ENCODE results near the gene SUV39H2. TPM values are rescaled to one million over a fixed set of nuclear protein-coding genes. Genes with fewer than 3 reads are reported as not detected.
A peak's percentile ranks its signal among the peaks of the same experiment; 100 is the strongest.

SUV39H2 gene
- total and polyA plus RNA-seq, 4 donors, result 14.4 to 19.4 (median 15.8) TPM

DNA sequence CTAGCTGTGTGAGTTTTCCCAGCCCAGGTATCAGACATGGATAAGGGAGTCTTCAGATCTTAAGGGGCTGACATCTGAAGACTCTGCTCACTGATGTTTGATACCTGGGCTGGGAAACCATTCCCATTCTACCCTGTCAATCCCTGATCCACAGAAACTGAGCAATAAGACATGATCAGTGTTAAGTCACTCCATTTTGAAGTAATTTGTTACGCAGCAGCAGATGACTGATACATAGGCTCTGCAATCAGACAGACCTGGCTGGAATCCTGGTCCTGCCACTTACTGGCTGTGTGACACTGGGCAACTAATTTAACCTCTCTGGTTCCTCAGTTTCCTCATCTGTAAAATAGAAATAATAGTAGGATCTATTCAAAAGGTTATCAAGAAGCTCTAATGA, 68.6 kb downstream of the SUV39H2 start:
- Histone ChIP-seq H3K4me3 (ENCODE audit: low read depth, low read length) (no peak overlapping the region), H3K27me3 (ENCODE audit: control insufficient read depth, insufficient read depth, low read length) (no peaks in the 10 kb centered on the region), H3K27ac (ENCODE audit: low read depth, low read length) (no peak overlapping the region), H3K9me3 (ENCODE audit: control insufficient read depth, insufficient read depth, low read length) (no peaks in the 10 kb centered on the region), H3K36me3 (ENCODE audit: control insufficient read depth, insufficient read depth, low read length) (peaks cover 25% of the 10 kb centered on the region), H3K4me1 (ENCODE audit: control insufficient read depth, insufficient read depth, low read length) (no peaks in the 10 kb centered on the region)
- no peak for DNase-seq (ENCODE audit: low read depth in 4 of 6, low spot score in 6 of 6)
- 91% methylated on average over 1 of the region's 1 CpG for WGBS (ENCODE audit: insufficient coverage)

DNA sequence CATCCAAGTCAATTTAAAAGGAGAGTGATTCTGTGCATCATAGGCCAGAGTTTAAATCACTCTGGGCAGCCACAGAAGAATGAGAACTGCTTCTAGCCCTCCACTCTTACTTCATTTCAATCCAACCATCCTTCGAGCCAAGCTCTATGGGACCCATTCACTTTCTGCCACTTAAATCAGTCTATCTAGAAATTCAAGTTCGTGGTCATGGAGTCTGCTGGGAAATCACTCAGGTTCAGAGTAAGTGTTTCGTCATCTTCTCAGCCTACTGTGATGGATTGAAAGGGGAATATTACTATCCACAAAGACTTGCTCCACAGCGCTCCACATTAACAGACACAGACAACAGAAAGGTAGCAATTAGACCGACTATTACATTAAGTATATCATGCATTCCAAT, 70.6 kb downstream of the SUV39H2 start:
- Histone ChIP-seq H3K36me3 (ENCODE audit: control insufficient read depth, insufficient read depth, low read length) (peaks cover 18% of the 10 kb centered on the region), H3K4me1 (ENCODE audit: control insufficient read depth, insufficient read depth, low read length) (peaks cover 6% of the 10 kb centered on the region), H3K27me3 (ENCODE audit: control insufficient read depth, insufficient read depth, low read length) (no peaks in the 10 kb centered on the region), H3K27ac (ENCODE audit: low read depth, low read length) (no peak overlapping the region), H3K4me3 (ENCODE audit: low read depth, low read length) (no peak overlapping the region), H3K9me3 (ENCODE audit: control insufficient read depth, insufficient read depth, low read length) (no peaks in the 10 kb centered on the region)
- 88% methylated on average over 1 of the region's 5 CpGs for WGBS (ENCODE audit: insufficient coverage)
- no peak for DNase-seq (ENCODE audit: low read depth in 4 of 6, low spot score in 6 of 6)

DNA sequence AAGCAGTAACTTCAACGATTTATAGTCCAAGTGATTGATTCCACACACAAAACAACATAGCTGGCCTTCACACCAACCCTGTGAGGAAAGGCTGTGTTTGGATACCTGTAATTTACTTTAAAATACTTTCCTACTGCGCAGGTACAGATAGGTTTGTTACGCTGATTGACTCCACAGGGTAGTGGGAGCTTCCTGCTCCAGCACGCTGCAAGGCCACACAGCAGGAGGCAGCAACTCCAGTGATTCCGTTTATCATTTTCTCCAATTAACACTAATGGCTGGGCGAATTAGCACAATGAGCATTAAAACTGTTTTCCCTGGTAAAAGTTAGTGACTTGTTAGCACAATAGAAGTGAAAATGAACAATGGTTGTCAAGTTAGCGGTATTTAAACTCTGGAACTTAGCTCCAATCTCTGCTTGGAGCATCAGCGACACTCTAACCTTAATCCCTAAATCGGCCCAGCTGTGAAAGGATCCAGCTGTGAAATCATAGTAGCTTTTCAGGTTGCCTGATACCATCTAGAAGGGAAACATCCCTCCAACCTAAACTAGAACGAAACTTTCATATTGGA, 74.3 kb downstream of the SUV39H2 start:
- DNase-seq (ENCODE audit: low read depth in 4 of 6, low spot score in 6 of 6), result peak in 1 of 6 donors; percentile 1
- peak overlapping the region; percentile 96 for H3K4me3 ChIP-seq (ENCODE audit: low read depth, low read length)

DNA sequence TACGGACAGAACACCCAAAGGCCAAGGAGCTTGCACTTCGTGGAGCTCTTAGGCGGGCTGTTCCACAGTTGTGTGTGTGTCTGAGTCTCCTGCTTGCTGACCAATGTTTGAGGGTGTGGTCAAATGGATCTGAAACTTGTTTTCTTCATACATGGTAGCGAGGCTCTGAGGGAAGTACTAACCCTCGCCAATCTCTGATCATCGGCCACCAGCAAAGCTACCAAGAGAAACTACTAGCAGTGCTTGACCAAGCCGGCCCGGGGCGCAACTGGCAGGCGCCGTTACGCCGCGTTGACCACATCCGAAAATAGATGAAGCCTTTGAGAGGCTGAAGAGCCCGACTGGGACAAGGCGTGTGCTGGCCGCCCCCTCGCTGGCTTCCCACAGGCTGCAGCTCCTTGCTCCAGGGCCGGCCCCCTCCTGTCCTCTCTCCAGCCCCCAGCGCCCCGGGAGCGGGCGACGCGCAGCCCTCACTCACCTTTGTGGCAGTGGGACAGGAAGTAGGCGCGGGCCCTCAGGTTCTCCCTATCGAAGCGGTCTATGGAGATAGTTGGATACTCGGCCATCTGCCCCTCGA, 74.8 kb downstream of the SUV39H2 start:
- Histone ChIP-seq H3K27ac (ENCODE audit: low read depth, low read length) (peak overlapping the region; percentile 96), H3K9me3 (ENCODE audit: control insufficient read depth, insufficient read depth, low read length) (no peaks in the 10 kb centered on the region), H3K4me3 (ENCODE audit: low read depth, low read length) (peak overlapping the region; percentile 96), H3K27me3 (ENCODE audit: control insufficient read depth, insufficient read depth, low read length) (no peaks in the 10 kb centered on the region), H3K36me3 (ENCODE audit: control insufficient read depth, insufficient read depth, low read length) (peaks cover under 1% of the 10 kb centered on the region), H3K4me1 (ENCODE audit: control insufficient read depth, insufficient read depth, low read length) (peaks cover 14% of the 10 kb centered on the region)
- DNase-seq (ENCODE audit: low read depth in 4 of 6, low spot score in 6 of 6), result peak in 3 of 6 donors; percentile 4 to 19 (median 7)
- WGBS (ENCODE audit: insufficient coverage), result under 1% methylated on average over 32 of the region's 32 CpGs

More for the DNA sequence above, 74.3 kb downstream of the SUV39H2 start:
- 13% methylated on average over 6 of the region's 10 CpGs for WGBS (ENCODE audit: insufficient coverage)
- Histone ChIP-seq H3K9me3 (ENCODE audit: control insufficient read depth, insufficient read depth, low read length) (no peaks in the 10 kb centered on the region), H3K36me3 (ENCODE audit: control insufficient read depth, insufficient read depth, low read length) (peaks cover 2% of the 10 kb centered on the region), H3K27ac (ENCODE audit: low read depth, low read length) (peak overlapping the region; percentile 96), H3K27me3 (ENCODE audit: control insufficient read depth, insufficient read depth, low read length) (no peaks in the 10 kb centered on the region), H3K4me1 (ENCODE audit: control insufficient read depth, insufficient read depth, low read length) (peaks cover 14% of the 10 kb centered on the region)

Other genes with a start within 250 kb of the SUV39H2 start
- gene FAM107B, start 104.0 kb upstream of the SUV39H2 start, total RNA-seq, result 10 to 100 TPM; 49.2 to 56.9 TPM
- gene FAM107B, start 104.0 kb upstream of the SUV39H2 start, polyA plus RNA-seq (ENCODE audit: insufficient read length in 2 of 2), result 10 to 100 TPM; 36.4 to 44.9 TPM
- gene CDNF, start 40.8 kb upstream of the SUV39H2 start, total RNA-seq, result 1 to 10 TPM in 1 of 2 donors, under 1 TPM in 1; 0.50 to 2.9 TPM
- gene CDNF, start 40.8 kb upstream of the SUV39H2 start, polyA plus RNA-seq (ENCODE audit: insufficient read length in 2 of 2), result 1 to 10 TPM; 1.5 to 1.8 TPM
- 10 to 100 TPM; 16.1 to 16.9 TPM for gene HSPA14, start 40.6 kb upstream of the SUV39H2 start, total RNA-seq
- 10 to 100 TPM; 14.8 to 17.7 TPM for gene HSPA14, start 40.6 kb upstream of the SUV39H2 start, polyA plus RNA-seq (ENCODE audit: insufficient read length in 2 of 2)
- gene MSANTD7, start 40.6 kb upstream of the SUV39H2 start, total RNA-seq, result 10 to 100 TPM; 18.2 to 27.7 TPM
- 10 to 100 TPM; 16.1 to 17.7 TPM for gene MSANTD7, start 40.6 kb upstream of the SUV39H2 start, polyA plus RNA-seq (ENCODE audit: insufficient read length in 2 of 2)
- gene DCLRE1C, start 75.2 kb downstream of the SUV39H2 start, total RNA-seq, result 10 to 100 TPM; 13.4 to 14.2 TPM
- gene DCLRE1C, start 75.2 kb downstream of the SUV39H2 start, polyA plus RNA-seq (ENCODE audit: insufficient read length in 2 of 2), result 10 to 100 TPM in 1 of 2 donors, 1 to 10 TPM in 1; 10.0 to 13.1 TPM
- gene MEIG1, start 80.5 kb downstream of the SUV39H2 start, total RNA-seq, result 1 to 10 TPM in 1 of 2 donors, not detected in 1; 1.2 TPM
- gene MEIG1, start 80.5 kb downstream of the SUV39H2 start, polyA plus RNA-seq (ENCODE audit: insufficient read length in 2 of 2), result 1 to 10 TPM; 1.9 to 2.6 TPM
- gene OLAH, start 165.1 kb downstream of the SUV39H2 start, total RNA-seq, result 1 to 10 TPM in 1 of 2 donors, under 1 TPM in 1; 0.79 to 7.4 TPM
- gene OLAH, start 165.1 kb downstream of the SUV39H2 start, polyA plus RNA-seq (ENCODE audit: insufficient read length in 2 of 2), result 1 to 10 TPM in 1 of 2 donors, under 1 TPM in 1; 0.84 to 1.9 TPM
- 10 to 100 TPM; 32.0 to 59.7 TPM for gene ACBD7, start 209.9 kb downstream of the SUV39H2 start, total RNA-seq
- 10 to 100 TPM; 33.4 to 43.3 TPM for gene ACBD7, start 209.9 kb downstream of the SUV39H2 start, polyA plus RNA-seq (ENCODE audit: insufficient read length in 2 of 2)
- 10 to 100 TPM in 1 of 2 donors, 1 to 10 TPM in 1; 8.5 to 14.8 TPM for gene RPP38, start 218.5 kb downstream of the SUV39H2 start, total RNA-seq
- 10 to 100 TPM; 17.8 to 25.0 TPM for gene RPP38, start 218.5 kb downstream of the SUV39H2 start, polyA plus RNA-seq (ENCODE audit: insufficient read length in 2 of 2)

Measured in spinal cord (tissue), 10 donors.